ENCODE data around the gene KCNIP4. TPM values are rescaled to one million over a fixed set of nuclear protein-coding genes. Genes with fewer than 3 reads are reported as not detected.

The KCNIP4 gene
- total RNA-seq, 4 donors from 2014 or later, result 2.5 TPM; not detected in 2

GRCh38 chr4:21898101-21898500, 50.5 kb downstream of the KCNIP4 start:
- WGBS, 2 donors (ENCODE audit: low coverage in 1 of 2), result 86% methylated on average over 2 of the region's 2 CpGs; no CpG with 5 or more reads in 1 of the 2 donors
- intact Hi-C loops (cut with DNase I; ENCODE audit: low total_unique reads) (no loop called here), in situ Hi-C loops (cut with MboI; ENCODE audit: low pct_ligation_motif_present in 1 of 4, low pct_unique_long_range_greater_than_20kb in 1 of 4, low sequenced_read_pairs in 3 of 4) (no loop called here)
- Histone ChIP-seq H3K4me1 (no peaks in the 10 kb centered on the region), H3K36me3 (no peaks in the 10 kb centered on the region), H3K27ac (no peak overlapping the region), H3K4me3 (no peak overlapping the region), H3K9me3 (peaks cover 0 to 5% of the 10 kb centered on the region in 2 donors), H3K27me3 (no peaks in the 10 kb centered on the region)
- no peak for DNase-seq
- TF ChIP-seq POLR2A (IDR thresholded peaks at IDR 0.05) (no peak), POLR2AphosphoS5 (IDR thresholded peaks at IDR 0.05) (no peak), CTCF (IDR thresholded peaks at IDR 0.05) (no peak), EP300 (IDR thresholded peaks at IDR 0.05; ENCODE audit: low read depth) (no peak)

GRCh38 chr4:21896767-21897166, 51.8 kb downstream of the KCNIP4 start:
- Histone ChIP-seq H3K36me3 (no peaks in the 10 kb centered on the region), H3K4me3 (no peak overlapping the region), H3K9me3 (peaks cover 0 to 5% of the 10 kb centered on the region in 2 donors), H3K27me3 (no peaks in the 10 kb centered on the region), H3K4me1 (no peaks in the 10 kb centered on the region), H3K27ac (no peak overlapping the region)
- TF ChIP-seq EP300 (IDR thresholded peaks at IDR 0.05; ENCODE audit: low read depth) (no peak), CTCF (IDR thresholded peaks at IDR 0.05) (no peak), POLR2AphosphoS5 (IDR thresholded peaks at IDR 0.05) (no peak), POLR2A (IDR thresholded peaks at IDR 0.05) (no peak)
- DNase-seq, result no peak
- WGBS, 2 donors (ENCODE audit: low coverage in 1 of 2), result 86 to 93% methylated on average over 2 of the region's 2 CpGs
- intact Hi-C loops (cut with DNase I; ENCODE audit: low total_unique reads), result no loop called here
- in situ Hi-C loops (cut with MboI; ENCODE audit: low pct_ligation_motif_present in 1 of 4, low pct_unique_long_range_greater_than_20kb in 1 of 4, low sequenced_read_pairs in 3 of 4), result no loop called here

- H3K27me3 ChIP-seq, result no peaks in the 10 kb centered on the region
- in situ Hi-C loops (cut with MboI; ENCODE audit: low pct_ligation_motif_present in 1 of 4, low pct_unique_long_range_greater_than_20kb in 1 of 4, low sequenced_read_pairs in 3 of 4), result no loop called here
- no peak for TF ChIP-seq CTCF (IDR thresholded peaks at IDR 0.05)
- no peak for TF ChIP-seq POLR2A (IDR thresholded peaks at IDR 0.05)
- TF ChIP-seq EP300 (IDR thresholded peaks at IDR 0.05; ENCODE audit: low read depth), result no peak
- TF ChIP-seq POLR2AphosphoS5 (IDR thresholded peaks at IDR 0.05), result no peak
- no peaks in the 10 kb centered on the region for H3K9me3 ChIP-seq
- no peak overlapping the region for H3K4me3 ChIP-seq
- no peak overlapping the region for H3K27ac ChIP-seq
- WGBS, 2 donors (ENCODE audit: low coverage in 1 of 2), result 69 to 72% methylated on average over 5 of the region's 5 CpGs
- intact Hi-C loops (cut with DNase I; ENCODE audit: low total_unique reads), result no loop called here
- DNase-seq, result no peak
- H3K36me3 ChIP-seq, result no peaks in the 10 kb centered on the region
- no peaks in the 10 kb centered on the region for H3K4me1 ChIP-seq
Observed at GRCh38 chr4:21893136-21893535, 55.4 kb downstream of the KCNIP4 start.

- Histone ChIP-seq H3K4me3 (no peak overlapping the region), H3K9me3 (no peaks in the 10 kb centered on the region), H3K36me3 (no peaks in the 10 kb centered on the region), H3K27me3 (no peaks in the 10 kb centered on the region), H3K27ac (no peak overlapping the region), H3K4me1 (no peaks in the 10 kb centered on the region)
- TF ChIP-seq EP300 (IDR thresholded peaks at IDR 0.05; ENCODE audit: low read depth) (no peak), CTCF (IDR thresholded peaks at IDR 0.05) (no peak), POLR2A (IDR thresholded peaks at IDR 0.05) (no peak), POLR2AphosphoS5 (IDR thresholded peaks at IDR 0.05) (no peak)
- intact Hi-C loops (cut with DNase I; ENCODE audit: low total_unique reads) (no loop called here), in situ Hi-C loops (cut with MboI; ENCODE audit: low pct_ligation_motif_present in 1 of 4, low pct_unique_long_range_greater_than_20kb in 1 of 4, low sequenced_read_pairs in 3 of 4) (no loop called here)
- DNase-seq, result no peak
Observed at GRCh38 chr4:21890231-21890630, 58.3 kb downstream of the KCNIP4 start.

All from transverse colon (tissue), 4 donors.